Mucosa of descending colon (tissue), 3 donors: ENCODE measurements around the gene MRM1. TPM values are rescaled to one million over a fixed set of nuclear protein-coding genes. Genes with fewer than 3 reads are reported as not detected.

Source experiments
- ATAC-seq: fragments of 200-7000 bp; cut with Tn5 transposase; one replicate; pipeline ENCODE4 v1.9.1; 2020; ENCODE audit warnings: mild to moderate bottlenecking, moderate library complexity
- DNase-seq, 3 donors: peaks; one replicate each; pipeline ENCODE4 v3.0.0-alpha.2; 2020
- H3K36me3 ChIP-seq: fragments of 200-600 bp; one replicate; pipeline ENCODE4 v1.8.0; 2021; ENCODE audit warnings: low read depth, mild to moderate bottlenecking
- H3K4me1 ChIP-seq: fragments of 200-600 bp; one replicate; pipeline ENCODE4 v1.8.0; 2021; ENCODE audit warnings: low read depth, mild to moderate bottlenecking
- H3K4me3 ChIP-seq: fragments of 200-600 bp; one replicate; pipeline ENCODE4 v1.8.0; 2021; ENCODE audit warnings: mild to moderate bottlenecking
- H3K9me3 ChIP-seq: fragments of 200-600 bp; one replicate; pipeline ENCODE4 v1.8.0; 2021; ENCODE audit warnings: mild to moderate bottlenecking
- intact Hi-C, 2 donors: fragments of 100-400 bp; cut with DNase I in 1 of 2; cut with micrococcal nuclease in 1 of 2; formaldehyde crosslinking; loops; one replicate each; pipeline versions ENCODE4 v1.11.0 to v1.11.1; 2022; cut with DNase I, micrococcal nuclease
- total RNA-seq, 3 donors: library from RNA; stranded (reverse); fragmentation: NEBNext Ultra II Directional in 2 of 3; extraction: Animal tissue kit (Norgen Biotek cat#: 25700) in 2 of 3; gene quantifications; one replicate each; pipeline versions ENCODE4 v1.2.1 to v1.2.4, GENCODE V29; 2021 to 2023
- TF ChIP-seq, protein P1 (sequence below): fragments of 200-600 bp; IDR thresholded peaks from one replicate; pipeline ENCODE4 v1.8.0; 2022; ENCODE audit warnings: antibody characterized with exemption, mild to moderate bottlenecking
- donor health status: DM: no; HTN: no; CAD: no; lungs with moderate emphysema.
- donor health status: DM: no; HTN: no; CAD: no.
- donor health status: DM: no; HTN: yes; CAD: no.

MRM1 gene
- total RNA-seq, 3 donors from 2014 or later = 8.2 to 12.8 (median 8.3) TPM

DNA sequence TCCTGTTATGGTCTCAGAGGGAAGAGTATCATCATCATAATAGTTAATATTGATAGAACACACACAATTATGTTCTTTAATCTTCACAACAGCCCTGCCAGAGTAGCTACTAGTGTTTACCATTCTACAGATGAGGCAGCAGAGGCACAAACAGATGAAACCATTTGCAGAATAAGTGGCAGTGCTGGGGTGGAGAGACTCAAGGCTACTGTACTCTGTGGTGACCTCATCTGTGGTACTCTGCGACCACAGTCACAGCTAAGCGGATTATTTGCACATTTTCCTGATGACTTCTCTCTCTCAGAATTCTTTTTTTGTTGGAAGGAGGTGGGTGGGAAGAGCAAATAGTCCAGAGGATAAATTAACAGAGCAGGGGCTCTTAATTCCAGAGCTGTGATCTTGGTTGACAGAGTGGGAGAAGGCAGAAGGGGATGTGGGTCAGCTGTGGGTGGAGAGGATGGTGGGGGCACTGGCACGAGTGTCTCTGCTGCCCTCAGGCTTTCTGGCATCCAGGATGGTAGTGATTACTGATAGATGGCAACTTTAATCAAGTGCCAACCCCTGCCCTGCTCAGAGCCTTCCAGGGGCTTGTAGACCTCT, 41.8 kb downstream of the MRM1 start:
- peaks cover 16% of the 10 kb centered on the region for H3K4me1 ChIP-seq
- H3K4me3 ChIP-seq = no peak overlapping the region
- DNase-seq (no peak), ATAC-seq (no peak)
- H3K9me3 ChIP-seq = no peaks in the 10 kb centered on the region
- intact Hi-C loops = no loop called here
- TF ChIP-seq, protein P1, sequence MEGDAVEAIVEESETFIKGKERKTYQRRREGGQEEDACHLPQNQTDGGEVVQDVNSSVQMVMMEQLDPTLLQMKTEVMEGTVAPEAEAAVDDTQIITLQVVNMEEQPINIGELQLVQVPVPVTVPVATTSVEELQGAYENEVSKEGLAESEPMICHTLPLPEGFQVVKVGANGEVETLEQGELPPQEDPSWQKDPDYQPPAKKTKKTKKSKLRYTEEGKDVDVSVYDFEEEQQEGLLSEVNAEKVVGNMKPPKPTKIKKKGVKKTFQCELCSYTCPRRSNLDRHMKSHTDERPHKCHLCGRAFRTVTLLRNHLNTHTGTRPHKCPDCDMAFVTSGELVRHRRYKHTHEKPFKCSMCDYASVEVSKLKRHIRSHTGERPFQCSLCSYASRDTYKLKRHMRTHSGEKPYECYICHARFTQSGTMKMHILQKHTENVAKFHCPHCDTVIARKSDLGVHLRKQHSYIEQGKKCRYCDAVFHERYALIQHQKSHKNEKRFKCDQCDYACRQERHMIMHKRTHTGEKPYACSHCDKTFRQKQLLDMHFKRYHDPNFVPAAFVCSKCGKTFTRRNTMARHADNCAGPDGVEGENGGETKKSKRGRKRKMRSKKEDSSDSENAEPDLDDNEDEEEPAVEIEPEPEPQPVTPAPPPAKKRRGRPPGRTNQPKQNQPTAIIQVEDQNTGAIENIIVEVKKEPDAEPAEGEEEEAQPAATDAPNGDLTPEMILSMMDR = no peak
- no peaks in the 10 kb centered on the region for H3K36me3 ChIP-seq

DNA sequence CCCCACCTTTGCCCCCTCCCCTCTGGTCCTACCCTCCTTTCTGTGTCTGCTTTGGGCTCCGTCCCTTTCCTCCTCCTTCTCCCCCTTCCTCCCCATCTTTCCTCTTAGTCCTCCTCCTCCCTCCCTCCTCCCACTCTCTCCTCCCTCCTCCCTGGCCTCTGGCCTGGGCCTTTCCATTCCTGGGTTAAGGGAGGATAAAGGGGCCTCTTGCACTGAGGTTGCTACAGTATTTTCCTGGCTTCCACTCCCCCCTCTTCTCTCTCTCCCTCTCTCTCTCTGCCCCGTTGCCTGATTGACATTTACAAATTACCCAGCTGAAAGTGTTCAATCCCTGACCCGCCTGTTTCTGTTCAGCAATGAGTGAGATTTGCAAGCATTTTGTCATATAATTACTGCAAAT, 44.0 kb downstream of the MRM1 start:
- H3K9me3 ChIP-seq = no peaks in the 10 kb centered on the region
- TF ChIP-seq, protein P1 = no peak
- intact Hi-C loops = no loop called here
- no peak for DNase-seq
- no peak overlapping the region for H3K4me3 ChIP-seq
- H3K4me1 ChIP-seq = peaks cover 16% of the 10 kb centered on the region
- no peaks in the 10 kb centered on the region for H3K36me3 ChIP-seq
- no peak for ATAC-seq

DNA sequence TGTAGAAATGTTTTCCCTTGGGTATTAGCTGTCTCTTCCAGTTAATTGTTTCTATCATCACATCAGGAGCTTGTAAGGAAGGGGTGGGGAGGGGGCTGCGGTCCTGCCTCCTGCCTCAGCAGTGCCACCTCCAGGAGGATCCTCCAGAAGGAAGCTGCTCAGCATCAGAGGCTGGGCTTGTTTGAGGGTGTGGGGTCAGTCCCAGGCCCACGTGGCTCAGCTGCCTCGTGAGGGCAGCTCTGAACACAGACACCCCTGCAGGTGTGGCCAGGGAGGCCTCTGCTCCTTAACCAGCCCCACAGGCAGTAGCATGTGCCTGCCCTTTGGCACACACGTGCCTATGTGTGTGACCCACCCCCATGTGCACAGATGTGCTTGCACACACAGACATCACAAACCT, 46.3 kb downstream of the MRM1 start:
- no peak overlapping the region for H3K4me3 ChIP-seq
- no peaks in the 10 kb centered on the region for H3K36me3 ChIP-seq
- ATAC-seq (no peak), DNase-seq (no peak)
- no peaks in the 10 kb centered on the region for H3K9me3 ChIP-seq
- intact Hi-C loops = no loop called here
- TF ChIP-seq, protein P1 = no peak
- H3K4me1 ChIP-seq = peaks cover 4% of the 10 kb centered on the region

DNA sequence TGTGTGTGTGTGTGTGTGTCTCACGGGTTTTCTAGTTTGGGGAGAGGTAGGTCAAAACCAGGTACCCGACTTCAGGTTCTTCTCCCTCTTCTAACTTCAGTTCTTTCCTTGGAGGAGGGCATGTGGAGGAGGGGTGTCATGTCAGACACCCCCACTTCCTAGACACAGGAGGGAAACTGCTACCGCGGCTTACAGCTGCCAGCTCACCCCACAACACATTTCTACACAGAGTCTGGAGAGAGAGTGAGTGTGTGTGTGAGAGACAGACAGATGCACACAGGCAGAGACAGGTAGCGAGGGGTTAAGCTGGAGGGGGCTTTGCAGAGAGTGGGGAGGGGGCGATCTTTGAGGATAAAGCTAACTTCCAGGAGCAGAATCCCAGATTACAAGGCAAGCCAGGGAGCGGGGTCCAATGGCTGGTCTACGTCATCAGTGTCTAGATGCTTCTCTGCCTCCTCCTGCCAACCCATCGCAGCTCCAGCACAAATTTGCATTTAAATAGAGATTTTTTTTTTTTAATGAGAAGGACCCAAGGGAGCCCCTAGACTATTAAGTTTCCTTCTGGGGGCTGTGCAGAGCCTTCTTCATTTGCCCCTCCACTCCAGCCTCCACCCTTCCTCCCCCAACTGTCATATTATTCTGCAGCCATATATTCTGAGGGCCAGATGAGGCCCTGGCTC, 48.9 kb downstream of the MRM1 start:
- Histone ChIP-seq H3K4me3 (no peak overlapping the region), H3K4me1 (no peaks in the 10 kb centered on the region), H3K36me3 (no peaks in the 10 kb centered on the region), H3K9me3 (no peaks in the 10 kb centered on the region)
- DNase-seq = no peak
- no peak for ATAC-seq
- TF ChIP-seq, protein P1 = no peak
- intact Hi-C loops = no loop called here

DNA sequence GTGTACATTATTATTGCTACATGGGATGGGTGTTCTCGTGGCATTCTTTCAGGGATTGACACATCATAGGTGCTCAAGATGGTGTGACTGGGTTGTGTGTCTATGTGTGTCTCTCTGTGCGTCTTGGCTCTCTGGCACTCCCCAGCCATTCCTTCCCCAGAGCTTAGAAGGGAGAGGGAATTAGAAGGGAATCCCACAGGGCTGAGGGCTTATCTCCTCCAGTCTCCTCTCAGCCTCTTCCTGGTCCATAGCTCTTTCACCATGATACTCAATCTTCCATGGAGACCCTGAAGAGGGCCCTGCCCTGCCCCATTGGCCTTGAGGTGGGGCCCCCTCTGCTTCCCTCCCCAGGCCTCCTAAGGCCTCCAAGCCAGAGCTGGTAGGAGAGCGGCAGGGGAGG, 52.0 kb downstream of the MRM1 start:
- ATAC-seq = no peak
- intact Hi-C loops = no loop called here

More for the DNA sequence above, 52.0 kb downstream of the MRM1 start:
- TF ChIP-seq, protein P1 = no peak
- Histone ChIP-seq H3K4me3 (no peak overlapping the region), H3K9me3 (no peaks in the 10 kb centered on the region), H3K4me1 (peaks cover 8% of the 10 kb centered on the region), H3K36me3 (no peaks in the 10 kb centered on the region)
- no peak for DNase-seq
